ENCODE measurements around the gene TMEM44.

TMEM44 gene, protein sequence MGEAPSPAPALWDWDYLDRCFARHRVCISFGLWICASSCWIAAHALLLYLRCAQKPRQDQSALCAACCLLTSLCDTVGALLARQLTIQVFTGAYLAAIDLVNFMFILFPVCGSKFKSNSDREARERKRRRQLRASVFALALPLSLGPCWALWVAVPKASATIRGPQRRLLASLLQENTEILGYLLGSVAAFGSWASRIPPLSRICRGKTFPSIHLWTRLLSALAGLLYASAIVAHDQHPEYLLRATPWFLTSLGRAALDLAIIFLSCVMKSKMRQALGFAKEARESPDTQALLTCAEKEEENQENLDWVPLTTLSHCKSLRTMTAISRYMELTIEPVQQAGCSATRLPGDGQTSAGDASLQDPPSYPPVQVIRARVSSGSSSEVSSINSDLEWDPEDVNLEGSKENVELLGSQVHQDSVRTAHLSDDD

DNA sequence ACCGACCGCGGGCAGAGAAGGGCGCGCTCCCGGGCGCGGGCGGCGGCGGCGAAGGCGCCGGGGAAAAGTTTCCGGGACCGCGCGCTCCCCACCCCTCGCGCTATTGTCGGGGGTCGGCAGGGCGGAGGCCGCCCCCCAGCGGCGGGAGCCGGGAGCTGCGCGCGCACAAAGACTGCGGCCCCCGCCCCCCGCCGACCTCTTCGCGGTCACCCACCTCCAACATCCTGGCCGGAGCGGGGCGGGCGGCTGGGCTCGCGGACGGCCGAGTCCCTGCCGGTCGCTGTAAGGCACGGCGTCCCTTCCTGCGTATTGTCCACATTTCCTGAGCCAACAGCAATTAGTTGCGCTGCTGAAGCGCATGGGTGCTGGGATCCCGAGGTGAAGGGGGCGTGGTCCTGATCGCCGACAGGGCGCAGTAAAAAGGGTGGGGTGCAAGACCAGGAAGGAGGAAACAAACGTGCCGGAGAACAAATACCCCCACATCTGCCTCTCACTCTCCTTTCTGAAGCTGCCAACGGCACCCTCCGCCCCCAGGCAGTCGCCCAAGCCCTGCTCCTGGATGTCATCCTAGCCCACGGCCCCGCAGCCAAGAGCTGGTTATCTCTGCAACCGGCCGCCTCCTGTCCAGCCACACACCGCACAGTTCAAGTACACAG, at the start of gene TMEM44:
TSS of gene TMEM44 (minus strand) at position 71 of the 656 bp plus-strand sequence. CDS start 204 bp downstream, outside the sequence.
- peak; percentile 82 for DNase-seq

DNA sequence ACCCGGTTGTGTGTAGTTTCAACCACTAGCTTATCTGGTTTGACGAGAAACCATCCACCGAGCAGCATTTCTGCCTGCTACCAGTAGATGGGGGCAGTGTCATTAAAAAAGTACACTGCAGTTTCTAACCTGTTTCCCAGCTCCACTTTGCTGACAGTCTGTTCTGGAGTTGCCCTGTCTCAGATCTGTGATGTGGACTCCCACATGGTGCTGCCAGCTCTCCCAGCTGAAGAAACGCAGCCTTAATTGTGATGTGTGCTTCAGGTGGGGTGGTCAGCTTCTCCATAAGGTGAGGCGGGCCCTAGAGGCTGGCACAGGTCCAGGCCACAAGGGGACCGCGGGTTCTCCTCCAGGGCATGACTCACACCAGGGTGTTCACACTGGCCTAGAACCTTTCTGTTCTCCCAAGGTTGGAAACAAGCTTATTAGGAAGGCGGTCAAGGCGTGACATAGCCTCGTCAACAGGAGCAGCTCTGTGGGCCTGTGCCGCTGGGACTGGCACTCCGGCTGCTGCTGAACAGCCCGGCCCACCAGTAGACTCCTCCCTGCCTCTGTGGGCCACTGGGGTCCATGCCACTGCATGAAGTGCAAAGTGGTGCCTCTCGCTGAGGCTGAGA, 49.6 kb upstream of the TMEM44 start:
- peak; percentile 65 for DNase-seq

DNA sequence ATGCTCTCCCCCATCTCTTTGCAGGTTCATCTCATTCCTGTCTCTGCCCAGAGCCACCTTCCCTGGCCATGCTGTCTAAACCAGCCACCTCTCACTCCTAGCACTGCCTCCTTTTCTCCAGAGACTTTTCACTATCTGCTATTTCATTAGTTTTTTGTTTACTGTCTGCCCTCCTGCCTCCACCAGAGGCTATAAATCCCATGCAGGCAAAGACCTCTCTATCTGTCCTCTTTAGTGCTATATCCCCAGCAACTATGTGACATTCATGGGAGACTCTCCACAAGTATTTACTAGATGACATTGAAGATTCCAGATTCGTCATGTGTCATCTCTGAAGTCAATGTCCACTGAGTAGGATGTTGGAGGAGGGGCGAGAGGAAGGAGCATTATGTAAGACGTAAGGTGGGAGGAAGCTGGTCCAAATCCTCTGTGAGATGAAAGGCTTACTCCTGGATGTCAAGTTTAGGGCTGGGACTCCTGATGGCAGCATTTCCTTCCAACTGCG, 49.0 kb upstream of the TMEM44 start:
- DNase-seq = no peak

DNA sequence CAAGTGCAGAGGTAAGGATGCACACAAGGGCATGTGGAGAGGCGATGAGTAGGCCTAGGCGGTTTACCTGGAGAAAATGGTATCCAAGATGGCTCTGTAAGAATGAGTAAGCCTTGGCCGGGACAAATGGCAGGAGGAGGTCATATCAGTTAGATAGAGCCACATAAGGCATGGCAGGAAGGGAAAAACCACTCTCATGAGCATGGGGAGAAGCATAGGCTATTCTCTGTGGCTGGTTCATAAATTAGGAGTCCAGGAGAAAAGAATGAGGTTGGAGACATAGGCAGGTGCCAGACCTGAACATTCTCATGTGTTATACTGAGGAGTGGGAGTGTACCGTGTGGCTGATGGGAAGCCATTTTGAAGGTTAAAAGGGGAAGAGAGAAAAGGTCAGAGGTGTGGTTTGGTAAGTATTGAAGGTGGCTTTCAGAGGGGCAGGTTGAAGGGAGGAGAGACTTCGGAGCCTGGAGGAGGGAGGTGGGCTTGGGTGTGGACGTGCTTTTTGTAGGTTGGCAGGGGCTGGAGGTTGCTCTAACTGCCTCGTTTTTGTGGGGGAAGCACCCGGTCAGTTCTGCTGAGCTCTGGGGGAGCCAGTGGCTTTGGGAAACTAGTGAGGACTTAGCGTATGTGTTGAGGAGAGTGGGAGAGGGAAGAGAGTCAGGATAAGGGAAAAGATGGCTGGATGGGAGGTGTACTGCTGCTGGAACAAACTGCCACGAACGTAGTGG, 47.8 kb upstream of the TMEM44 start:
- DNase-seq = no peak

DNA sequence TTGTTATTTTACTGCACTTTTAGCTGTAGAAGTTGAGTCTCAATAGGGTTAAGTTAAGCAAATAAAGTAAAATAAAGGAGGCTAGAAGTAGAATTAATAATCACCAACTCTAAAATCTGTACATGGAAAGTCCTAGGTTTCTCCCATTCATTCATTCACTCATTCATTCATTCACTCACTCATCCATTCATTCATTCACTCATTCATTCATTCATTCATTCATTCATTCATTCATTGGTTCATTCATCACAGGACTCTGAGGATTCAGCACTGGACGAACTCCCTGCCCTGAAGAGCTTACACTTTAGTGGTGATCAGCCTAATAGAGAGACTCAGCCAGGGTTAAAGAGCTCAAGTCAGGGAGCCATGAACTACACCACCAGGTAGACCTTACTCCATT, 43.3 kb upstream of the TMEM44 start:
- DNase-seq = no peak

DNA sequence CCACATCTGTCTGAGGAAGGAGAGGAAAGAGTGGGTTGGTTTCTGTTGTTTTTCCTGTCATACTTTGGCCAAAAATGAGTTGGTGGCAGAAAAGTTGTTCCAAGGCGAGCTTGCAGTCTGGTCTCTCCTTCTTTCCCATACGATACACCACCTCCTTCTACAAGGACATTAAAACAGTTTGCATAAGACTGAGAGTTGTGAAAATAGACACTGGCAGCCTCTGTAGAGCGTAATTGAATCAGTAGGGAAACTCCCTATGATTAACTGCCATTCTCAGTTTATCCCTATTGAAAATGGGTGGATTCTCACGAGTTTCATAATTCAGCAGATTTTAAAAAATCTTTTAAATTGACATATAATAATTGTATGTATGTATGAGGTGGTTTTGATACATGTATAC, 42.5 kb upstream of the TMEM44 start:
- no peak for DNase-seq

DNA sequence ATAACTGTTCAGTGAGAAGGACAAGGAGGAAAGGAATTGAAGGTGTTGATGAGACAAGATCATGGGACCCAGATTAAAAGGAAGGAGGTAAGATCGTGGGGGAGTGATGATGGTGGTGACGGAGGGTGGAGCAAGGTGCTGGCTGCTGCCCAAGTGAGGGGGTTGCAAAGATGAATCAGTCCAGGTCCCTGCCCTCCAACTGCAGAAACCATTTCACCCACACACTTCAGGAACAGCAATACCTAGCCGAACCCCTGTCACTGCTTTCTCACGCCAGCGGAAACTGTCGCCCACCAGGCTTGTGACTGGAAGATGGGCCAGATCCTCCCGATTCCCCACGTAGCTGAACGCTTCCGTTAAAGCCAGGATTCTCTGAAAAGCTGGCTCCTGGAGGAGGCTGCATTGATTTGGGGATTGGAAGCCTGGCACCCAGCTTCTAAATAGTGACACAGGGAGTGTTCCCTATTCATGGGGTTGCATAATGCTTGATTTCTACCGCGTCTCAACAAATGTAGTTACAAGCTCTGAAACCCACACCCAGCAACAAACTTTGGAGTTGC, 41.9 kb upstream of the TMEM44 start:
- no peak for DNase-seq

DNA sequence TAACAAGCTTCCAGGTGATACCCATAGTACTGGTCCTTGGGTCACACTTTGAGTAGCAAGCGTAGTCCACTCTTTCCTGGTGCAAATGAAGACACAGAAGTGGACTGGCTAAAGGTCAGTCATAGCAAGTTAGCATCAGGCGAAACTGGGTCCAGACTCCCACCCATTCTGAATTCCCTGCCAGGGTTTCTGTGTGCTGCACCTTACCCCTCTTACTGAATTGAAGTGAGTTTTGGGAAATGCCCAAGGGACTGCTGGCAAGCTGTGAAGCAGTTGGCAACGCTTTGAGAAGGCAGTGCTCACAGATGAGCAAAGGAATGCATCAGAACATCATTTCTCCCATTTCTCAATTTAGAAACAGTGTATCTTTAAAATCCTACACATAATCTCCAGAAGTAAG, 40.5 kb upstream of the TMEM44 start:
- no peak for DNase-seq

DNA sequence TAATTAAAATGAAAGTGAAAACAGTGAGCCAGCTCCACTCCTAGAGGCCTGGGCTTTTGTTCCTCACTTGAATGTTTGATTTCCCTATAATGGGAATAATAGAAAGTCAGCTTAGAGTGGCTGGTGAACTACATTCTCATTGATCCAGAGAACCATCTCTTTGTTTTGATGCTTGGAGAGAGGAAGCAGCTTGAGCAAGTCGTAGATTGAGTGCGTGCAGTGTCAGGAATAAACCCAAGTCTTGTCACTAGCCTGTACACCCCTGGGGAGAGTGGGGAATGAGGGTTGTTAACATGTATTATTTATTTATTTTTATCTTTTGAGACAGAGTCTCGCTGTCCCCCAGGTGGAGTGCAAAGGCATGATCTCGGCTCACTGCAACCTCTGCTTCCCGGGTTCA, 39.7 kb upstream of the TMEM44 start:
- DNase-seq = no peak

DNA sequence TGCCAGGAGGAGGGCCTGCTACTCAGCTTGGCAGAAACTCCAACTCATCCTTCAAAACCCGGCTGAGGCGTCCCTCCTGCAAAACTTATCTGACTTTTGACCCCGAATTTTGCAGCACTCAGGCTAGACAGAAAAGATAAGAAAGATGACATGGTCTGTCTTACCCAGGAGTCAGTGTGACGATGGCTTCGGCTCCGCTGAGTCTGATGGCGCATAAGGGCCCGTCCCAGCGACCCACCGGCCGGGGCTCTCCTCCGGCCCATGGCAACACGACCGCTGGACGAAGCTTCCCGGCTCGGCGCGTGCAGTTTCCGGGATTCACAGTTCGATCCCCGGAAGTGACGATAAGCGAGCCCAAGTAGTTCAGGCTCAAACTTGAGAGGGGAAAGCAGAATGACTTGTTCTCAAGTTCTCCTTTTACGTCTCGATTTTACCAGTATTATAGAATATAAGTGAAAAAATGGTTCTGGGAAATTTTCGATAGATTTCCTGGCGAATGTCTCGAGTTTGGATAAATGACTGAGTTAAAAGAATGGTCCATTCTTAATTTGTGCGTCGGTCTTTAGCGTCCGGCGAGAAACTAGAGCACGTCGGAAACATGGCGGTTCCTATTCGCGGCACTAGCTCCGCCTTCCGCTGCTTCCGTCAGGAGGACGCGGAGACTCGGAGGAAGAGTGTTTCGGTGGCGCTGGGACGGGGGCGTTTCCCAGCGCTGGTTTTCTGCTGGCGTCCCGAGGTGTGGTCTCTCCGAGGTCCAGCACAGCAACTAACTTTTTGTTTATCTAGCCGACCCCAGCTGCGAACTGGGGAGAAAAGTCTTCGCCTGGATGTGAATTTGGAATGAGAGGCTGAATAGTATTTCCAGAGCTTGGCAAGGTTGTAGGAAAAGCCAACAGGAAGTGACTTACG, 38.9 kb upstream of the TMEM44 start, which contains the start of gene LSG1:
TSS of gene LSG1 (minus strand) at position 292 of the 909 bp plus-strand sequence. CDS start at position 263, 29 bp downstream.
- peak; percentile 98 for DNase-seq

DNA sequence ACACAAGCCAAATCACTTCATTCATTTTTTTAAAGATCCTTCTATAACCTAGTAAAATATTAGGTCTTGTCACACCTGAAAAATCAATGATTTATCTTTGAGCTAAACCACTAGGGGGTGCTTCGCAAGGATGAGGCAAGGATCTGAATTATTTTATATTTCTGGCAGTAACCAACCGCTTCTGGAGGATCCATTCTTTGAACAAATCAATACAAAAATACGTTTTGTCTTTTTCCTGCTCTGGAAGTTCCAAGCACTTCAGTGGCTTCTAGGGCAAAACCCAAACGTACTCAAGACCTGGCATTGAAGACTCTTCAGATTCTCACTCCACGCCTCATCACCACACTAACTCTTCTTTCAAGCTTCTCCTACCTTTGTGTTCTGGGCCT, 38.3 kb upstream of the TMEM44 start:
- peak; percentile 40 for DNase-seq

DNA sequence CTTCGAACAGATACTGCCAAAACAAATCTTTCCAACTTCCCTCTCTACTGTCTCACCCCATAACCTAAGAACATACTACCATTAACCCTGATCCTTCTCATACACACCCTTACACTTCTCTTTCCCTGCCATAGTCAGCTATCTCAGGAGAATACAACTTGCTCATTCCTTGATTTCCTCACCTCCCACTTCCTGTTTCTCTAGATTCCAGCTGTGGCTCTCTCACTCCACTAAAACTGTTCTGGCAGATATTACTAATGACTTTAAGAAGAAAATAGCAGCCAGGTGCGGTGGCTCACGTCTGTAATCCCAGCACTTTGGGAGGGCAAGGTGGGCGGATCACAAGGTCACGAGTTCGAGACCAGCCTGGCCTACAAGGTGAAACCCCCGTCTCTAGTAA, 34.1 kb upstream of the TMEM44 start:
- DNase-seq = no peak

DNA sequence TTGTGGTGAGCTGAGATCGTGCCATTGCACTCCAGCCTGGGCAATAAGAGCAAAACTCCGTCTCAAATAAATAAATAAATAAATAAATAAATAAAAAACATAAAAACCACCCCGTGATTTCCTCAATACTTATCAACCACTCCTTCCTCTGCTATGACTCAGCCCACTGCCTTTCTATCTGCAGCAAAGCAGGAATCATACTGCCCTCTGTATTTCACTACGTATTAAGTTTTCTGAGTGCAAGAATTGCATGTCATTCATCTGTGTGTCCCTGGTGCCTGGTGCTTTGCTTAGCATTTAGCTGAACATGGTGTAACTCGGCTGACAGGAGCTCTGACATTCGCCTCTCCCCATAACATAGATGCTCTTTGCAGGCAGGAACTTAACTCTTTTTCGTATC, 31.6 kb upstream of the TMEM44 start:
- no peak for DNase-seq

DNA sequence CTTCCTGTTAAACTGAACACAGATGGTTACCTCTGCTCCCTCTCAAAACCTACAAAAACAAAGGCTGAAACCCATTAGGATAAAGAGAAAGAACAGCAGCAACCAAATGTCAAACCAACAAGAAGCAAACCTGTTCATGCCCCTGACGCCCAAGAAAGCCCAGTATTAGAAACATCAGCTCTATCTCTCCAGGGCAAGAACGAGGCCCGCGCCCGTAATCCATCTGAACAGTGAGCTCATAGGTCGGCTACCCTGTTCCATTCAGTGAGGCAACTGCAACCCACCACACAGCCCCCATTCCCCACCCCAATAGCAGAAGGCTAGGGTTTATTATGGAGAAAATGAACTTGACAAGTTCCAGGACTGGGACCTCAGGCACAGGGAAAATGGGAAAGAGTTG, 28.7 kb upstream of the TMEM44 start:
- no peak for DNase-seq

DNA sequence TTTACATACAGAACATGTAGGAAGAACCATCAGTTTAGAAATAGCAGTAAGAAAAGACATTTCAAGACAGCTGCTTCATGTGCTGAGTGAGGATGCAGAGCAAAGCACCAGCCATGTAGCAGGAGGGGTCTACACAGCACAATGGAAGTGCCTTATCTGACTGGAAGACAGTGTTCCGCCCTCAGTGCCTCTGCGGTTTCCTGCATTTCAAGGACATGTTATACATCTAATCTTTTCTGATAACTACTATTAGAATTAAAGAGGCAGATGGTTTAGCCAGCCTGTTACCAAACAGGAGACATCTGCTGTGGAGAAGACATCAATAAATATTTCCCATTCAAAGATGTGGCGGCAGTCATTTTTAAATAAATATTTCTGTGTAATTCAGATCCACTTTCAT, 28.2 kb upstream of the TMEM44 start:
- DNase-seq = no peak

DNA sequence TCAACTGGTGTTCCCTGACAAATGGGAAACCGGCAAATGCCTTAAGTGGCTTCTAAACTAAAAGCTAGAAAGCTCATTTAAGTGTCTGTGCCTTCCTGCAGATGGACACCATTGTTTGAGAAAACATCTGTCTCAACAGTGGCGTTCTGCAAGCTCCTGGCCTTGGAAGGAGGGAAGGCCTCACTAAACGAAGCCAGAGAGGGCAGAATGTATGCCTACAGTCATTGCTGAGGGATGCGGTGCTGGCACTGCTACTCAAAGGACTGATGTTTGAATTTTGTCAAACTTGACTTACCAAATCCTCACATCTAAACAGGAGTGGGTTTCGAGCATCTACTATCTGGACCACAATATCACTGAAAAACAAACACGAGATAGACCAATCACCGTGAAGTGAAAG, 26.6 kb upstream of the TMEM44 start:
- no peak for DNase-seq

DNA sequence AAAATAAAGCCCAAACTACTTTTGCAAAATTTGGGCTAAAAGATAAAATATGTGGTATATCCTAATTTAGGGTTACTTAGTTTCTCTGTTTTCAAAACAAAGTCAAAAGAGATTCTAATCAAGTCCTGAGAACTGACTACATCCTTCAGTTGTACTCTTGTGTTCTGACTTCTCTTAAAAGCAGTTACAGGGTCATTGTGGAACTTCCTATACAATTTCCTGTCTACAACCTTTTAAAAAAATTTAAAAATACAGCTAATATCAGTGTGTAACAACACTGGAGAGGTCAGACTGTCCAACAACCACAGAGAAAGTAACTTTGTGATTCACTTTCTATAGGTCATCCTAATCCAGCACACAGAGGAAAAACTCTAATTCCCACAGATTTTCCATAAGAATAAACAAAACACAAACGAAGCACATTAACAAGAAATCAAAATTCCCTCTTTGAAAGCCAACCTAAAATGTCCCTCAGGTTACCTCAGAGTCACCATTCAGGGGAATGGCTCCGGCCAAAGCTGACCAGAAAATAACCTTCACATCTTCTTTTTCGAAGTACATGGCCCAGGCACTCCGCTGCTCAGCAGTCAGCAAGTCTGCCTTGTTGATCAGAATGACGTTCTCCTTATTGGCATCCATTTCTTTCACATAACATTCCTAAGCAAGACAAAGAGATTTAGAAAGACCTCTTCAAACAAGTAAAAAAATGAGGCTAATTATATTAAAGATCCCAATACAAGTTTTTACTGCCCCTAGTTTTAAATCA, 25.4 kb upstream of the TMEM44 start:
- no peak for DNase-seq

DNA sequence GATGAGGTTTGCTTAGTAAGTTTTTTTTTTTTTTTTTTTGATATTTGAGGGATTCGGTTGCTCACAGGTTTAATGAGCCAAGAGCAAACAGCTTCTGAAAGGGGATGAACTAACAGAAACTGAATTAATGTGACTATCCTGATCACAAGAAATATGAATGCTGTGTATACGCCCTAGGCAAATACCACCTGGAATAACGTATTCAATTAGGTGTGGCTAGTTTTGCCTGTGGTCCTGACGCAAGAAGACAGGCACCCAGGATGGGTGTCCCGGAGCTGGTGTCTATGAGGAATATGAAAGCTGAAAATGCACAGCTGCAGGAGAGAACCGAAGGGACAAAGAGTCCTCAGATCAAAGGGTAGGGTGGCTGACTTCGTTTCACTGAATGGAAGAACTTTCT, 24.2 kb upstream of the TMEM44 start:
- DNase-seq = no peak

DNA sequence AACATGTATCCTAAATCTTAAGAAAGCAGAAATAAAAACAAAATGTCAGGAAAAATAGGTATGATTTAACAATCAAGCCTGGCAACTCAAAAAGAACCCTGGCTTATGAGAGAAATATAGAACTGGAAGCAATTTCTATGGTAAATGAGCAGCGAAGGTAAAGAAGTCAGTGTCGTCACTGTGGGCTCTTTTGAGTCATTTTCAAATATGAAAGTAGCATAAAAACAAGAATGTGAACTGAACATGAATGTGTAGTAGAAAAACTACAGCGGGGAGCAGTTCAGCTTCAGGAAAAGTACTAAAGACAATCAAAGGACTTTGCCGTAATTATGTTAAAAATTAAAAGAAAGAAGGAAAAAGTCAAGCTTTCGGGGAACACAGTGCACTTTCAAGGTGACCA, 21.2 kb upstream of the TMEM44 start:
- no peak for DNase-seq

DNA sequence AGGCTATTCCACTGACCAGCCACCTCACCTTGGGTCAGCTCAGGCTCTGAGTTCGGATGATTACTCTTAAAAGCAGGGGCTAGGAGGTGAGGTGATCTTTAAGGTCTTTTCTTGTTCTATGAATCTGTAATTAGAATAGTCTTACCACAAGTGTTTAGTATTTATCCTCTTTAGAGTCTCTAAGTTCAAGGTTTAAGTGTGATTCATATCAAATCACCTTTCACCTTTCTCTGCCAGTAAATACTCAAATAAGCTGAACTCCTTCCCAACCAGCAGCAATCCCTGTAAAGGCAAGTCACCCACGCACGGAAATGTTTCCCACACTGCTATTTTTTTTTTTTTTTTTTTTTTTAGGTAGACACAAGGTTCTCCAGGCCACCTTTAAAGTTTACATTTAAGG, 14.5 kb upstream of the TMEM44 start:
- no peak for DNase-seq

DNA sequence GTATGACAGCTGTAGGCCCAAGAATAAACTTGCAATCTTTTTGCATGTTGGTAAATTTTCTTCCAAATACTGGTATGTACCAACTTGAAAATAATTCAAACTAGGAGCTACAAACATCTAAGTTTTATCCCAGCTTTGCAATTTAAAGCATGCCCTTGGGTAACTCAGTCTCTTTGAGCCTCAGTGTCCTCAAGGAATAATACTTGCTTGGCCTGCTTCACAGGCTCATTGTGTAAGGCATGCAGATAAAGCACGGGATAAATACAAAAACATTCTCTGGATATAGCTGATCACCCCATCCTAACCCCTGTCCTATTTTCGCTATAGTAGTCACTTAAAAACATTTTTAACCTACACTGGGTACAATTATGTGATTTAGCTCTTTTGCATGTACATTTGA, 9.6 kb upstream of the TMEM44 start:
- DNase-seq = no peak

All from NCI-H1092 treated with DMSO at 0.1 percent for 48 hours (cell line).